DMS153 treated with DMSO at 0.1 percent for 48 hours (cell line): ENCODE measurements around the gene BLOC1S5.
"Not testable (repeated sequence)": the region's sequence is repeated elsewhere in the genome, so short reads cannot be mapped to it uniquely, and the experiment has no call there.

Source experiments
- DNase-seq: peaks from one replicate; lab custom pipeline; 2025; ENCODE audit not compliant: unreplicated experiment; lab: John Stamatoyannopoulos, UW

The BLOC1S5 gene

DNA sequence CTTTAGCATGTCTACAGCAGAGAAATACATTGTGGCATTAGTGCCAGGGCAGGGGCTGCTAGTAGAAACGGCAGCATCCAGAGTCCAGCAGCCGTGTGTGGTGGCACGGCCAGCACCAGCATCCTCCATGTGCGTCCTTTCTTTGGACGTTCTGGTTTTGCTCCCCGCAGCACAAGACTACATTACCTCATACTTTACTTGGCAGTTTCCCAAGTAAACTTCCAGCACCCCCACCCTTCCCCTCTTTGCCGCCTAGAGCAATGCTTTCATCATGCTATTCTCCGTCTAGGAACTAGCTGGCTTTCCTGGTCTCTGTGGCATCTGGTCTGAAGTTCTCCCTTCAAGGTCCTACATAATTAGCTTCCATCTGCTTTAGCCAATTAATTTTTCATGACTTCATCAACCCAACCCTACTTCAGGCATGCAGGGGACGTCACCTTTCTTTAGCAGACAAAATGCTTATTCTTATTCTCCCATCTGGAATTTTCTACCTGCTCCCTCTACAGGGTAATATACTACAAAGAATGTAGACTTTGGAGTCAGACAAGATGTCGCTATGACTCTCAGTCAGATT lies 67.6 kb downstream of the BLOC1S5 start:
- DNase-seq, result no peak

DNA sequence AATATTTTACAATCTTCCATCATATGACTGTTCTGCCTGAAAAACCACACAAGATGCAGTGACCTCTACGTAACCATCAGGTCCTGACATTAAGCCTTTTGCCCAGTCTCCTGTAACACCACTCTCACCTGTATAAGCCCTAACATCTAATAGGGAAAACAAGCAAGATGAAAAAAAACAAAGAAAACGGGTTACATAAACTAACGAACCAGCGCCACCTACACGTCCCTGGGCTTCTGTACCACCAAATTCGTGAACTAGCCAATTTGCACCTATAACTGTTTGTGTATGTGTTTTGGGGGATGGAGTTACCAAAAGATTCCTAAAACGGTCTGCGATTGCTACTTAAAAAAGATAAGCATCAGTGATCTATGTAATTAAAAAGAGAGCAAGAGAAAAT lies 70.2 kb downstream of the BLOC1S5 start:
- no peak for DNase-seq

DNA sequence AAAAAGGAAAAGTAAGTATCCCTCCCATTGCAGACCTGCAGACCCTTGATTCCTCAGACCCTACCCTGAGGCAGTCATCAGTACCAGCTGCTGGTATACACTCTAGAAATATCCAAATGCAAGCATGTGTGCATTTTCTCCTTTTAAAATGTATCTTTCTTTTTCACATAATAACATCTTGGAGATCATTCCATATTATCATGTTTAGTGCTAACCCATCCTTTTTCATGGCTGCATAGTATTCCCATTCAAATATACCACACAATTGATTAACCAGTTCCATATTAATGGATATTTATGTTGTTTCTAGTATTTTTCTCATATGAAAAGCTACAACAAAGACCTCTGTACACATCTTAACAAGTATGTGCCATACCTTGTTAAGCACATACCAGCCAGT lies 70.8 kb downstream of the BLOC1S5 start:
- DNase-seq, result no peak

- DNase-seq, result no peak
These were observed 72.0 kb downstream of the BLOC1S5 start for GRCh38 chr6:7992002-7992815.

DNA sequence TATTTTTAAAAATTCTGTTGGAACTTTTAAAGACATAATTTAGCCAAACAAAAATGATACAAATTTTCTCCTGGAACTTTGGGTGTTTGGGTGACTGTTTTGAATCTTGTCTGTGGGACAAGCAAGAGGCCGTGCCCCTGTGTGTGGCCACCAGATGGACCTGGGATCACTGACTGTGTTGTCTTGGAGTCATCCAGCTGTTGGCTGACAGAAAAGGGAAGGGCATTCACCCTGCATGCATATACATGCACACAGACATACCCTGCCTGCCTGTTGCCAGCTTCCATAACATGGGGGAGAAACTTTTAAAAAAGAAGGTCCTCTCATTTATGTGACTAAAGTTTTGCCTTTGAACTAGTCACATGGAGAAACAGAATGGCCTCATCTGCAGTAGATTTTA lies 72.7 kb downstream of the BLOC1S5 start:
- no peak for DNase-seq

DNA sequence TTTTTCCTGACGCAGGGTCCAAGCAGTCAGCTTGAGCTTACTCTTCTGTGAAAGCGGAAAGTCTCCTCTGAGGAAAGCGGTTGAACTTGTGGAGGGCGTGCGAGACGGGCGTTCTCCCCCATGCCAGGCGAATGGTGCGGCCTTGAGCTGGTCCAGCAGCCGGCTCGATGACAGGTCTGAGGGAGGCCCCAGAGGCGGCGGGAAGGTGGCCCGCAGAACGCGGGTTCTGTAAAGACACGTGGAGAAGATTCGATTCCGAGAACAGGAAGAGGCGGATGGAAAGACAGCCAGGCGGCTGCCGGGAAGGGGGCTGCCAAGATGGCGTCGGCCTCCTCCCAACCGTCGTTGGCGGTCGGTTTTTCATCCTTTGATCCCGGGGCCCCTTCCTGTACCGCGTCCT lies 78.0 kb downstream of the BLOC1S5 start:
- no peak for DNase-seq

GRCh38 chr6:7983967-7984366 lies 80.2 kb downstream of the BLOC1S5 start:
- DNase-seq, result not testable (repeated sequence)

GRCh38 chr6:7979831-7980230 lies 84.4 kb downstream of the BLOC1S5 start:
- DNase-seq, result no peak

GRCh38 chr6:7978736-7979135 lies 85.5 kb downstream of the BLOC1S5 start:
- DNase-seq, result no peak

DNA sequence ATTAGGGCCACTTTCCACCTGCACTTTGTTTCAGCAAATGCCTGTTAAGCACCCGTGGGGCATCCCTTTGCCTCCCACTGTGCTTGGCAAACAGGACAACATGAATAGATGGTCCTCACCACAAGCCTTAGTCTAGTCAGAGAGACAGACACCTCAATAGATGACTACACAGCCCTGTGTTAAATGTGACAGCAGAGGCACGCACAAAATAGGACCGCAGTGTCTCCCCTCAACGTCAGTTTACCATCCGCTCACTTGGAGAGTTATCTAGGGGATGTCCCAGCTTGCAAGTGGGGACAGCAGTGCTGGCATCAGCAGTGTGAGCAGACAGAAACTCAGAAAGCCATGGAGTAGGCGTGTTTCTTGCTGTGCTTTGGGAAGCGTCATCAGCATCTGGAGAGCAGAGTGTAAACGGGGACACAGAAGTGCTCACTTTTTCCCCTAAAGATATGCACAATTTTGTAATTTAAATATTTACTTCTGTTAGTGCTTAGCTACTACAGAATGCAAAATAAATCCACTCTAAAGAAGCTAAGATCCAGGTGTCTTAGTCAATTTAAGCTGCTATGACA lies 87.6 kb downstream of the BLOC1S5 start:
- DNase-seq, result no peak

GRCh38 chr6:7975764-7976146 lies 88.4 kb downstream of the BLOC1S5 start:
- no peak for DNase-seq

DNA sequence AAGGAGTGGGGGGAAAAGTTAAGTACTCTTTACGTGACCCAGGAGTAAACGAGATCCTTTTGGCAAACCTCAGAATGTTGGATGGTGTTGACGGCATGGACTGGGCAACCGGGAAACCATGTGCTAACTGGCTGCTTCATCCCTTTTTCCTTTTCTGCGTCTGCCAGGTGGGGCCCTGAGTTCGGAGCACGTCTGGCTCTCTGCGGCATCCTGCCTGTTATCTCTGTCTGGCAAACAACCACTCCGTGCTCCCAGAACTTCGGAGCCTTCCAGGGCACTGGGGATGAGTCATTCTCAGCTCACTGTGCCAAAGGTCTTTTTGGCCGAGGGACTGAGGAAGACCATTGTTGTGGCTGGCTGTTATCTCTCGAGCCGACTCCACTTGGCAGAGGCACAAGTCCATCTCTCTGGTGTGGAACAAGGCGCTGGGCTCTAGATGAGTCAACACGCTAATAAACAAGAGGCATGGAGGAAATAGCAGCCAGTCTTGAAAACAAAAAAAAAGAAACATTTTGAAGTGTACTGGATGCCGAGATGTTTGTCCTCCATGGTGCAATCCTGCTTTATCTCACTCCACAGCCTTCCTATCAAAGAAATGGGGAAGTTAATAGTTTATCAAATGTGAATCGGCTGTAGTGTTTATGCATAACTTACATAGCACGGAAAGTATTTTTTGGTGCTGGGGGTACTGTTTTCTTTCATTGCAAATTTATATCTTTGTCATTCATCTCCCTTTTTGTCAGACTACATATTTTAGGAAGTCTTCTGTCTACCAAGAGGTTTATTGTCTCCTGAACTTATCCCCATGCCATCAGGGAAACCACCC lies 89.0 kb downstream of the BLOC1S5 start:
- DNase-seq, result no peak

GRCh38 chr6:7974565-7974937 lies 89.6 kb downstream of the BLOC1S5 start:
- DNase-seq, result no peak

DNA sequence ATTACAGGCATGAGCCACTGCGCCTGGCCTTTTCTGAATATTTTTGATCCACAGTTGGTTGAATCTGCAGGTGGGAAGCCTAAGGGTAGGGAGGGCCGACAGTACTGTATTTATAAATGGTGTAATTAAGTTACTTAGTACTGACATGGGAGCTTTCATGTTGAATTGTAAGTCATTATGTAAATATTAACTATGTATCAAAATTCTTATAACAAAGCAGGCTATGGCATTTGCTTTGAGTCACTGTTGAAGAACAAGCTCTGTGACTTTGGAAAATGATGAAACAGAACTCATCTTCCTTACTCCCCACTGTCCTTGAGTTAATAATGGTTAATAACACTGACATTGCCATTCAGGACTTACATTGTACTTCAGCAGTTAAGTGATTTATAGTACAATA lies 90.6 kb downstream of the BLOC1S5 start:
- no peak for DNase-seq

DNA sequence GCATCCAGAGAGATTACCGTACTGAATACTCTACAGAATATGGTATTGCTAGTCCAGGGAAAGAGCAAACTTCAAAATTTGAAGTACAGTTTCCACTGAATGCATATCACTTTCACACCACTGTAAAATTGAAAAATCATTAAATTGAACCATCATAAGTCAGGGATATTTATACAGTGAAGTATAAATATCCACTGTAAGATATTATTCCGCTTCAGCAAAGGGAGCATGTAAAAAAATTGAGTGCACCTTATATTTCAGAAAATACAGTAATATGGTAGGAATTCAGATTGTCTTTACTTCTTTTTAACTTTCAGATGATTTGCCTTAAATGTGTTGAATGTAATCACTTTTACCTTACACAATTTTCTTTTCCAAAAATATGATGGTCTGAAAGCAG lies 92.7 kb downstream of the BLOC1S5 start:
- no peak for DNase-seq

DNA sequence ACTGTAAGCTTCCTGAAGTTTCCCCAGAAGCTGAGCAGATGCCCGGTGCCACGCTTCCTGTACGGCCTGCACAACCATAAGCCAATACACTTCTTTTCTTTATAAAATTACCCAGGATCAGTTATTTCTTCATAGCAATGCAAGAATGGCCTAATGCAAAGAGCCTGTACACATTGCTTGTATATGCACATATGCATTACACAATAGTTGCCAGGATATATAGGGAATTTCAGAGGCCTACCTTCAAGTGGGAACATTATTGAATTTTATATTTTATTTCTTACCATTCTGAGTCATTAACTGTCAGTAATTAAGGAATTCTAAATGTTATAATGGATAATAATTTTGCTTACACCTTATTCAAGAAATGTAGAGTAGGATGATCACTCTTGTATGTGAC lies 93.6 kb downstream of the BLOC1S5 start:
- no peak for DNase-seq
